A549 (cell line): ENCODE data around the gene PSMC4. TPM values are rescaled to one million over a fixed set of nuclear protein-coding genes. Genes with fewer than 3 reads are reported as not detected.

Source experiments
- ATAC-seq, 2 experiments: fragments of 200-7000 bp in 1 of 2; fragments of >200 bp in 1 of 2; cut with Nextera tagmentation in 1 of 2; cut with Tn5 transposase in 1 of 2; 3 replicates each; pipeline versions ENCODE4 v1.8.0 to v1.9.1; 2018 to 2020; ENCODE audit warnings: mild to moderate bottlenecking in 1 of 2, moderate library complexity in 1 of 2
- CTCF ChIA-PET: fragments of 300-600 bp; sonication (Branson Sonifier 250); formaldehyde crosslinking; extraction: SDS; loops from one replicate; lab custom pipeline; 2021; ENCODE audit warnings: antibody characterized with exemption, inconsistent platforms; lab: Yijun Ruan, JAX
- POLR2A ChIA-PET: fragments of 350-600 bp; formaldehyde crosslinking; extraction: SDS; loops from one replicate; lab custom pipeline; 2021; ENCODE audit warnings: antibody characterized with exemption, inconsistent platforms; lab: Yijun Ruan, JAX
- DNase-seq, 2 experiments: peaks; one replicate each; pipeline versions ENCODE4 v3.0.0 to v3.0.0-alpha.2; 2011 to 2016; ENCODE audit warnings: low read depth in 1 of 2, low spot score in 1 of 2
- FAIRE-seq: peaks from 2 replicates; lab custom pipeline; 2011; peaks lifted over from hg19 to GRCh38; lab: Jason Lieb, UNC
- H3K27ac ChIP-seq, 2 experiments: fragments of >200 bp; sonication (Bioruptor Twin); formaldehyde crosslinking; 3 replicates each; pipeline ENCODE4 v1.5.1; 2016 to 2017
- H3K4me1 ChIP-seq: fragments of >200 bp; sonication (Bioruptor Twin); formaldehyde crosslinking; 3 replicates; pipeline ENCODE4 v1.6.1; 2016
- H3K4me2 ChIP-seq: fragments of >200 bp; sonication (Bioruptor Twin); formaldehyde crosslinking; 3 replicates; pipeline ENCODE4 v1.6.1; 2016
- H3K4me3 ChIP-seq: fragments of >200 bp; sonication (Bioruptor Twin); formaldehyde crosslinking; 3 replicates; pipeline ENCODE4 v1.5.1; 2016
- H3K9me3 ChIP-seq: fragments of >200 bp; sonication (Bioruptor Twin); formaldehyde crosslinking; 3 replicates; pipeline ENCODE4 v1.6.1; 2016
- CBX8 ChIP-seq: fragments of 200-600 bp; sonication (generic); IDR thresholded peaks from 2 replicates; pipeline ENCODE4 v1.6.1; 2016
- CEBPB ChIP-seq, 2 experiments: fragments of >200 bp in 1 of 2; sonication (Bioruptor Twin) in 1 of 2; formaldehyde crosslinking in 1 of 2; IDR thresholded peaks; 2 replicates each; pipeline ENCODE4 v1.6.1; 2012 to 2016
- CHD4 ChIP-seq: fragments of 200-600 bp; sonication (generic); IDR thresholded peaks from 2 replicates; pipeline ENCODE4 v1.6.1; 2016; ENCODE audit warnings: antibody characterized with exemption, mild to moderate bottlenecking, borderline replicate concordance
- CTCF ChIP-seq: fragments of >200 bp; sonication (Bioruptor Twin); formaldehyde crosslinking; IDR thresholded peaks from 3 replicates; pipeline ENCODE4 v1.5.1; 2016
- E2F6 ChIP-seq: IDR thresholded peaks from 2 replicates; pipeline ENCODE4 v1.6.1; 2012; ENCODE audit warnings: low read depth, borderline replicate concordance
- EHMT2 ChIP-seq: fragments of 200-600 bp; sonication (generic); IDR thresholded peaks from 2 replicates; pipeline ENCODE4 v1.6.1; 2016; ENCODE audit warnings: antibody characterized with exemption, low read depth, mild to moderate bottlenecking, moderate library complexity
- HOXB5 ChIP-seq: fragments of 250-450 bp; sonication (Bioruptor Pico); IDR thresholded peaks from 2 replicates; pipeline ENCODE4 v1.5.0; 2020; ENCODE audit warnings: mild to moderate bottlenecking, moderate library complexity
- JUN ChIP-seq, 2 experiments: fragments of >200 bp; sonication (Bioruptor Twin); formaldehyde crosslinking; IDR thresholded peaks; 2 replicates in 1 of 2; 3 replicates in 1 of 2; pipeline ENCODE4 v1.6.1; 2016 to 2017
- JUNB ChIP-seq: fragments of >200 bp; sonication (Bioruptor Twin); formaldehyde crosslinking; IDR thresholded peaks from 2 replicates; pipeline ENCODE4 v1.6.1; 2016
- KDM1A ChIP-seq: fragments of 200-600 bp; sonication (generic); IDR thresholded peaks from 2 replicates; pipeline ENCODE4 v1.6.1; 2016; ENCODE audit warnings: low read depth, mild to moderate bottlenecking
- KDM5A ChIP-seq: fragments of 200-600 bp; sonication (generic); IDR thresholded peaks from 2 replicates; pipeline ENCODE4 v1.6.1; 2016; ENCODE audit warnings: antibody characterized with exemption, mild to moderate bottlenecking
- MAX ChIP-seq: IDR thresholded peaks from 2 replicates; pipeline ENCODE4 v1.6.1; 2012
- MYC ChIP-seq: IDR thresholded peaks from 2 replicates; pipeline ENCODE4 v1.6.1; 2012; ENCODE audit warnings: mild to moderate bottlenecking, inconsistent platforms, low read length, improper control_type of control experiment, borderline replicate concordance
- NR3C1 ChIP-seq: fragments of >200 bp; sonication (Bioruptor Twin); formaldehyde crosslinking; IDR thresholded peaks from 3 replicates; pipeline ENCODE4 v1.6.1; 2017
- PHF8 ChIP-seq: fragments of 200-600 bp; sonication (generic); IDR thresholded peaks from 2 replicates; pipeline ENCODE4 v1.6.1; 2016; ENCODE audit warnings: low read depth, mild to moderate bottlenecking, antibody characterized with exemption, moderate library complexity, borderline replicate concordance
- POLR2A ChIP-seq: IDR thresholded peaks from 2 replicates; pipeline ENCODE4 v1.6.1; 2012; ENCODE audit warnings: mild to moderate bottlenecking, low read length
- POLR2AphosphoS2 ChIP-seq: conservative IDR thresholded peaks from 2 replicates; pipeline ENCODE4 v1.6.1; 2012; ENCODE audit warnings: low read length, improper control_type of control experiment, inconsistent platforms
- RAD21 ChIP-seq, 2 experiments: fragments of >200 bp in 1 of 2; sonication (Bioruptor Twin) in 1 of 2; formaldehyde crosslinking in 1 of 2; IDR thresholded peaks in 1 of 2; conservative IDR thresholded peaks in 1 of 2; 2 replicates in 1 of 2; 3 replicates in 1 of 2; pipeline ENCODE4 v1.6.1; 2012 to 2018; ENCODE audit warnings: inconsistent platforms in 1 of 2
- RARB ChIP-seq: fragments of 250-450 bp; sonication (Bioruptor Pico); IDR thresholded peaks from 2 replicates; pipeline ENCODE4 v1.8.0; 2021; ENCODE audit warnings: mild to moderate bottlenecking, moderate library complexity
- SREBF2 ChIP-seq: fragments of 450-650 bp; IDR thresholded peaks from 2 replicates; pipeline ENCODE4 v1.6.1; 2014; ENCODE audit warnings: mild to moderate bottlenecking, moderate library complexity
- TFCP2L1 ChIP-seq: fragments of 250-450 bp; sonication (Bioruptor Pico); IDR thresholded peaks from 2 replicates; pipeline ENCODE4 v1.5.0; 2021; ENCODE audit warnings: mild to moderate bottlenecking
- ZC3H11A ChIP-seq: fragments of 450-650 bp; IDR thresholded peaks from 2 replicates; pipeline ENCODE4 v1.6.1; 2014; ENCODE audit warnings: antibody characterized with exemption, mild to moderate bottlenecking
- ZFP36 ChIP-seq: fragments of 450-650 bp; IDR thresholded peaks from 2 replicates; pipeline ENCODE4 v1.6.1; 2014; ENCODE audit warnings: borderline replicate concordance; ENCODE audit not compliant: partially characterized antibody
- ZNF302 ChIP-seq: fragments of 250-450 bp; sonication (Bioruptor Pico); IDR thresholded peaks from 2 replicates; pipeline ENCODE4 v1.9.0; 2021; ENCODE audit warnings: inconsistent platforms, mild to moderate bottlenecking, moderate library complexity
- ZSCAN20 ChIP-seq: fragments of 250-450 bp; sonication (Bioruptor Pico); IDR thresholded peaks from 2 replicates; pipeline ENCODE4 v1.8.0; 2022; ENCODE audit warnings: mild to moderate bottlenecking, moderate library complexity
- WGBS: methylation state at CpG from one replicate; pipeline ENCODE4 v1.1.6; 2017; ENCODE audit errors: missing lambda C conversion rate; 5-methylcytosine and 5-hydroxymethylcytosine counted together
- polyA plus RNA-seq, 4 experiments: library from polyadenylated mRNA; depleted of rRNA in 3 of 4; stranded (reverse); fragments of >200 nt; fragmentation: RNase III in 1 of 4; extraction: RNeasy Plus Mini Kit Qiagen cat#74134 plus additional on column Dnase treatment in 1 of 4; gene quantifications; 2 replicates in 3 of 4; 3 replicates in 1 of 4; pipeline ENCODE4 v1.2.3, GENCODE V29; 2011 to 2017
- TF ChIP-seq, protein P1 (sequence below): fragments of 150-350 bp; IDR thresholded peaks from 2 replicates; pipeline ENCODE4 v1.6.1; 2014; ENCODE audit warnings: low read depth, mild to moderate bottlenecking, low read length

The PSMC4 gene
- polyA plus RNA-seq, 2 of the 4 experiments (the other 2 are of a cell fraction) = 192 to 284 TPM

DNA sequence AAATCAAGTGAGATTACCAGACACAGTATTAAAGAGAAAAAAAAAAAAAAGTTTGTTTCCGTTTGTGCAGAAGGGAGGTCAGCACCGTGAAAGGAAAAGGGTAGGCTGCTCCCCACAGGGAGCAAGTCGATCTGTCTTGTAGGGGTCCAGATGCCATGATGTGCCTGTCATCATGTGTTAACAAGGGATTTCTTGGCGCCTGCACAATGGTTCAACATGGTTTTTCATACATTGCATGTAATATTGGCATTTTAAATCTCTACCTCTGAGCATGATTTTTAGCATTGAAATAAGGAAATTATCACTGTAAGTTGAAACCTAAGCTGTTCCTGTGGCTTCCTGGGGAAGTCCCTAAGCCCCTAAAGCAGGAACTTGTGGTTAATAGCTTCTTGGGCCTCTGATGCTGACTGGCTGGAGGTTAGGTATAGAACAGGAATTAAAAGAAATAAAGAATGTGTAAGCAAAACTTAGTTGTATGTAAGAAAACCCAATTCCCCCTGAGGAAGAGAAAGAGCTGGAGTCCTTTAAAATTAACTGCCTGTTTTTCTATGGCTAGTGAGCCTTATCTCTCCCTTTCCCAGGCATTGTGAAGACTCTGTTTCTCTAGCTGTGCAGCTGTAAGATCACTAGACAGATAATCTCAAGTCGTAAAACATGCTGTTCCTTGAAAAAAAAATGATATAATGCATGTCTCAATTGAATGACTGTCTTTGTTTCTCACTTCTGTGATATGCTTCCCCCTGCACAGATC, 29.2 kb upstream of the PSMC4 start:
- TF ChIP-seq CBX8 (no peak), CTCF (no peak), ZNF302 (CRISPR knock-in tag) (no peak), MYC (no peak), PHF8 (no peak), POLR2AphosphoS2 (no peak), EHMT2 (no peak), TFCP2L1 (CRISPR knock-in tag) (no peak), MAX (no peak), NR3C1 (no peak), KDM5A (no peak), HOXB5 (no peak), ZC3H11A (no peak)
- TF ChIP-seq, all 56 proteins: peak for 0
- ATAC-seq (no peak), FAIRE-seq (peak; percentile 65), DNase-seq (no peak)
- peaks cover 62% of the 10 kb centered on the region for H3K4me1 ChIP-seq
- CTCF ChIA-PET = interaction anchor here (0.6 to 2.1 kb wide), 5 partner anchors 28 to 1799 kb away, joined by 3 to 14 read pairs (median 4); partner anchors contain the start of gene PSMC4
- H3K27ac ChIP-seq = peak overlapping the region; percentile 82 to 87
- peaks cover 27% of the 10 kb centered on the region for H3K9me3 ChIP-seq
- 62% methylated on average over 5 of the region's 5 CpGs for WGBS
- no peak overlapping the region for H3K4me3 ChIP-seq
- H3K4me2 ChIP-seq = no peak overlapping the region
- POLR2A ChIA-PET = interaction anchor here (0.6 to 0.9 kb wide), 3 partner anchors 19 to 148 kb away, joined by 3 to 10 read pairs (median 3); no protein-coding TSS in a partner anchor

DNA sequence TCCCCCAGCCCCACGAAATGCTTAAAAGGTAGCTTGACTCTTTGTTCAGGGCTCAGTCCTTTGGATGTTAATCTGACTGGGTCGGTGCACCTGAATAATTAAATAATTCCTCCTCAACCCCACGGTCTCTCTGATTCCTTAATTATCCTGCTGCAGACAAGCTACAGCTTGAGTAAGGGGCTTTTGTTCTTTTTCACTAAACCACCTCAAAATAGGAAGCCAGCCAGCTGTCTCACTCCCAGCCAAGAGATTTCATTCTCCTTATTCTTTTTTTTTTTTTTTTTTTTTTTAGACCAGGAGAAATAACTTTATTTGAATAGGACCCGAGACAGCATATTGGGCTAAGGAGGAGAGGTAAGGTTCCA, 28.6 kb upstream of the PSMC4 start:
- ATAC-seq (no peak), FAIRE-seq (peak; percentile 51), DNase-seq (no peak)
- Histone ChIP-seq H3K4me1 (peaks cover 57% of the 10 kb centered on the region), H3K27ac (peak overlapping the region; percentile 82 to 87; a peak in 5 of 6 replicates), H3K4me3 (no peak overlapping the region), H3K9me3 (peaks cover 29% of the 10 kb centered on the region), H3K4me2 (no peak overlapping the region)
- ChIA-PET CTCF (interaction anchor here (0.6 to 2.1 kb wide), 5 partner anchors 28 to 1800 kb away, joined by 3 to 14 read pairs (median 4); partner anchors contain the start of gene PSMC4), POLR2A (interaction anchor here (0.6 to 0.9 kb wide), 3 partner anchors 18 to 147 kb away, joined by 3 to 10 read pairs (median 3); no protein-coding TSS in a partner anchor)
- TF ChIP-seq CEBPB (IDR thresholded peaks at IDR 0.05) = no peak
- TF ChIP-seq RARB (CRISPR knock-in tag) = no peak
- 85% methylated on average over 4 of the region's 4 CpGs for WGBS

DNA sequence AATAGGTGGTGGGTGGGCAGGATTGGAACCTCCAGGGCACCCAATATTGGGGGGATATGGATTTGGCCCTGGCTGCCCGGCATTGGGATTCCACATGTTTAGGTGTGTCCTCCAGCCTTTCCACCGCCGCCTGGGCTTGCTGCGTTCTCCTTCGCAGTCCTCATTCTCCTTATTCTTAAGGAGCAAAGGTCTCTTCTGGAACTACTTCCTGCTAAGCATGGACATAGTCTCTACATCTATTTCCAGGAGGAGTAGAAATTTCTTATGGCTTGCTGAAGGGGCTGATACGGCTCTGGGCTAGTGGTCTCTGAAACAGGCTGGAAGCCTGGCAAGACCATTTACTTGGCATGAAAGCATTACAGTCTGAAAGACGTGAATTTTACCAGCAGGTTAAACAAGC, 27.4 kb upstream of the PSMC4 start:
- no peak for TF ChIP-seq ZNF302 (CRISPR knock-in tag)
- no peak for TF ChIP-seq JUNB
- TF ChIP-seq TFCP2L1 (CRISPR knock-in tag) = no peak
- TF ChIP-seq, protein P1, sequence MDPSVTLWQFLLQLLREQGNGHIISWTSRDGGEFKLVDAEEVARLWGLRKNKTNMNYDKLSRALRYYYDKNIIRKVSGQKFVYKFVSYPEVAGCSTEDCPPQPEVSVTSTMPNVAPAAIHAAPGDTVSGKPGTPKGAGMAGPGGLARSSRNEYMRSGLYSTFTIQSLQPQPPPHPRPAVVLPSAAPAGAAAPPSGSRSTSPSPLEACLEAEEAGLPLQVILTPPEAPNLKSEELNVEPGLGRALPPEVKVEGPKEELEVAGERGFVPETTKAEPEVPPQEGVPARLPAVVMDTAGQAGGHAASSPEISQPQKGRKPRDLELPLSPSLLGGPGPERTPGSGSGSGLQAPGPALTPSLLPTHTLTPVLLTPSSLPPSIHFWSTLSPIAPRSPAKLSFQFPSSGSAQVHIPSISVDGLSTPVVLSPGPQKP = no peak
- no peak for TF ChIP-seq KDM1A
- no peak for TF ChIP-seq POLR2AphosphoS2
- no peak for TF ChIP-seq SREBF2
- TF ChIP-seq EHMT2 = no peak
- no peak for TF ChIP-seq MYC
- no peak for TF ChIP-seq POLR2A
- no peak for TF ChIP-seq HOXB5
- TF ChIP-seq JUN (IDR thresholded peaks at IDR 0.05) = no peak
- no peak for TF ChIP-seq RAD21 (conservative IDR thresholded peaks at IDR 0.05 in 1 of 2, IDR thresholded peaks at IDR 0.05 in 1 of 2)
- no peak for TF ChIP-seq RARB (CRISPR knock-in tag)
- TF ChIP-seq ZSCAN20 (CRISPR knock-in tag) = no peak
- TF ChIP-seq ZFP36 = no peak
- no peak for TF ChIP-seq CHD4
- no peak for TF ChIP-seq E2F6
- Histone ChIP-seq H3K4me2 (peak overlapping the region; percentile 66), H3K27ac (peak overlapping the region; percentile 82 to 87), H3K9me3 (peaks cover 37% of the 10 kb centered on the region), H3K4me3 (no peak overlapping the region), H3K4me1 (peaks cover 45% of the 10 kb centered on the region)
- DNase-seq (peak; percentile 42 to 58), ATAC-seq (peak; percentile 54; a peak in 4 of 6 replicates), FAIRE-seq (no peak)
- POLR2A ChIA-PET = interaction anchor here (1.1 to 1.4 kb wide), 2 partner anchors 27 to 97 kb away, joined by 4 read pairs; partner anchors contain the start of genes FBL and PSMC4
- 62% methylated on average over 7 of the region's 7 CpGs for WGBS
- CTCF ChIA-PET = interaction anchor here (1.4 to 4.2 kb wide), 2 partner anchors 25 to 27 kb away, joined by 3 to 31 read pairs (median 14); partner anchors contain the start of gene PSMC4
